ENCODE data around the gene BMP6. TPM values are rescaled to one million over a fixed set of nuclear protein-coding genes. Genes with fewer than 3 reads are reported as not detected.

Gene BMP6
- total and polyA plus RNA-seq, 2 of the 4 experiments (the other 2 are of a cell fraction) = 0.18 to 0.19 TPM

GRCh38 chr6:7697820-7698623 is 27.9 kb upstream of the BMP6 start:
- peak overlapping the region; percentile 85 for H3K18ac ChIP-seq (ENCODE audit: low read depth, low read length)
- H2BK5ac ChIP-seq (ENCODE audit: low read depth, low read length, poor library complexity, severe bottlenecking) = peak overlapping the region; percentile 96
- no peaks in the 10 kb centered on the region for H3K36me3 ChIP-seq (ENCODE audit: control insufficient read depth, insufficient read depth, low read length)
- dilution Hi-C loops (cut with HindIII; ENCODE audit: low sequenced_read_pairs, unreplicated experiment) = no loop called here
- ChIA-PET POLR2A (ENCODE audit: unreplicated experiment) (interaction anchor here (0.6 kb wide), 2 partner anchors 25 to 145 kb away, joined by 4 read pairs; no protein-coding TSS in a partner anchor), CTCF (no interaction called here)
- peak overlapping the region; percentile 88 for H3K27ac ChIP-seq (ENCODE audit: insufficient read depth, low read length)
- H2BK20ac ChIP-seq (ENCODE audit: low read depth, low read length) = peak overlapping the region; percentile 83
- H3K4ac ChIP-seq (ENCODE audit: low read depth, low read length) = peak overlapping the region; percentile 75
- intact Hi-C loops (cut with micrococcal nuclease) = no loop called here
- H3K4me1 ChIP-seq (ENCODE audit: control insufficient read depth, insufficient read depth, low read length) = no peaks in the 10 kb centered on the region
- no peaks in the 10 kb centered on the region for H3K9me3 ChIP-seq (ENCODE audit: control insufficient read depth, insufficient read depth, low read length)
- peak overlapping the region; percentile 92 for H3K56ac ChIP-seq (ENCODE audit: extremely low read depth, insufficient read depth, low read length)
- peak; percentile 84 for ATAC-seq (ENCODE audit: low read depth)
- H2BK15ac ChIP-seq (ENCODE audit: low read depth, low read length) = peak overlapping the region; percentile 43; the same call in 1 of the 3 replicates
- peak overlapping the region; percentile 71 for H4K91ac ChIP-seq (ENCODE audit: insufficient read depth, low read depth, low read length)
- peak overlapping the region; percentile 64 for H2AFZ ChIP-seq (replicated peaks; ENCODE audit: low read length, poor library complexity)
- H4K8ac ChIP-seq (ENCODE audit: low read depth in 2 of 2, low read length in 2 of 2) = peak overlapping the region; percentile 43 to 83
- peak overlapping the region; percentile 53 for H3K14ac ChIP-seq (replicated peaks; ENCODE audit: low read depth, low read length)
- H4K20me1 ChIP-seq (ENCODE audit: insufficient read depth, low read length) = peaks cover 3% of the 10 kb centered on the region; the same call in 1 of the 2 replicates
- TF ChIP-seq NFE2L2 (IDR thresholded peaks at IDR 0.05; ENCODE audit: low read depth, low read length) (peak; percentile 39; the same call in 1 of the 2 replicates), FOS (IDR thresholded peaks at IDR 0.05; ENCODE audit: low read depth, low read length) (peak; percentile 73; the same call in 1 of the 2 replicates), RCOR1 (IDR thresholded peaks at IDR 0.05; ENCODE audit: insufficient replicate concordance, low read length) (peak; percentile 67), POLR2A (IDR thresholded peaks at IDR 0.05; ENCODE audit: low read depth, low read length) (no peak), CEBPB (IDR thresholded peaks at IDR 0.05; ENCODE audit: low read depth, low read length) (peak; percentile 100), USF2 (IDR thresholded peaks at IDR 0.05; ENCODE audit: low read depth, low read length) (no peak), BHLHE40 (IDR thresholded peaks at IDR 0.05; ENCODE audit: low read depth, low read length) (no peak; the same call in 1 of the 2 replicates), MAZ (IDR thresholded peaks at IDR 0.05; ENCODE audit: borderline replicate concordance, low read depth, low read length) (no peak), RFX5 (IDR thresholded peaks at IDR 0.05; ENCODE audit: low read depth, low read length) (no peak), RAD21 (IDR thresholded peaks at IDR 0.05; ENCODE audit: low read length) (no peak)
- H3K79me1 ChIP-seq (ENCODE audit: low read depth in 1 of 2, low read length in 2 of 2) = no peaks in the 10 kb centered on the region
- peak overlapping the region; percentile 83 for H3K4me2 ChIP-seq (ENCODE audit: low read depth, low read length)
- BruUV-seq (replicated peaks) = no TSS peak
- 0 out of 2 replicates have a peak, but pooled peaks cover 2% of the 10 kb centered on the region for H3K9me1 ChIP-seq (ENCODE audit: insufficient read depth, low read length)
- peak overlapping the region; percentile 51 for H3K9ac ChIP-seq (ENCODE audit: low read depth, low read length)
- H3K23ac ChIP-seq (ENCODE audit: low read depth, low read length) = peak overlapping the region; percentile 54
- 0% methylated on average over 1 of the region's 12 CpGs; no CpG with 5 or more reads in 1 of the 2 experiments for WGBS, 2 experiments (ENCODE audit: extremely low coverage in 2 of 2, insufficient read length in 1 of 2)
- DNase-seq = peak; percentile 97
- H3K4me3 ChIP-seq (ENCODE audit: insufficient read depth, low read depth, low read length) = peak overlapping the region; percentile 12; the same call in 1 of the 2 replicates
- in situ Hi-C loops (cut with MboI; ENCODE audit: low sequenced_read_pairs) = no loop called here
- H2BK120ac ChIP-seq (ENCODE audit: low read depth, low read length) = peak overlapping the region; percentile 89
- no peak overlapping the region for H2AK5ac ChIP-seq (ENCODE audit: low read depth, low read length)
- H3K27me3 ChIP-seq (ENCODE audit: control insufficient read depth, insufficient read depth, low read length) = no peaks in the 10 kb centered on the region
- H2AK9ac ChIP-seq (replicated peaks; ENCODE audit: low read depth, low read length, poor library complexity) = no peak overlapping the region
- H4K5ac ChIP-seq (ENCODE audit: low read depth, low read length) = peak overlapping the region; percentile 79
